ENCODE results near the gene DTNA.

DNA sequence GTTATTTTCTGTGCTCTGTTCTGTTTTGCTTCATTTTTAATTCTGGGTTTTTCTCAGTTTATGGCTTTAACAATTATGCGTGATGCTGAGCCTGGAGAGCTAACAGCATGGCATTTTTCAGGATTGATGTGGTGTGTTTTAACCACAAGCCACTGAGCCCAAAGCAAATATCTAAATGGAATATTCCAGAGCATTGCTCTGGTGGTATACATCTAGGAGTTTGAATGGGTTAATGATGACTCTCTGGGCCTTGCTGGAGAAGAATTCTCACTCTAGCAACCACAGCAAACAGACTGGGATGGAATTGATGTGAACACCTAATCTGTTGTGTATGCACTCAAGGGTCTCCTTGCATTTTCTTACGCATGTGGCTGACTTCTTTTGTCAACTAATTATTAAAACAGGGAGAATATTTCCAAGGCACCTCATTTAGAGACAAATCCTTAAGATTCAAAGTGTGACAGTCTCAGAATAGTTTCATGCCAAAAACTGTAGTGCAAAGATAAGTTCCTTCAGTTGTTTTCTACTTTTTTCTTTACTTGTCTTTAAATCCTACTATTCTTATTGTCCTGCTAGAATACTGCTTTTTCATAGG, 164.0 kb downstream of the DTNA start:
- TF ChIP-seq POLR2A (IDR thresholded peaks at IDR 0.05) (no peak), POLR2AphosphoS5 (IDR thresholded peaks at IDR 0.05) (no peak), EP300 (IDR thresholded peaks at IDR 0.05) (no peak)
- TF ChIP-seq, protein P1, sequence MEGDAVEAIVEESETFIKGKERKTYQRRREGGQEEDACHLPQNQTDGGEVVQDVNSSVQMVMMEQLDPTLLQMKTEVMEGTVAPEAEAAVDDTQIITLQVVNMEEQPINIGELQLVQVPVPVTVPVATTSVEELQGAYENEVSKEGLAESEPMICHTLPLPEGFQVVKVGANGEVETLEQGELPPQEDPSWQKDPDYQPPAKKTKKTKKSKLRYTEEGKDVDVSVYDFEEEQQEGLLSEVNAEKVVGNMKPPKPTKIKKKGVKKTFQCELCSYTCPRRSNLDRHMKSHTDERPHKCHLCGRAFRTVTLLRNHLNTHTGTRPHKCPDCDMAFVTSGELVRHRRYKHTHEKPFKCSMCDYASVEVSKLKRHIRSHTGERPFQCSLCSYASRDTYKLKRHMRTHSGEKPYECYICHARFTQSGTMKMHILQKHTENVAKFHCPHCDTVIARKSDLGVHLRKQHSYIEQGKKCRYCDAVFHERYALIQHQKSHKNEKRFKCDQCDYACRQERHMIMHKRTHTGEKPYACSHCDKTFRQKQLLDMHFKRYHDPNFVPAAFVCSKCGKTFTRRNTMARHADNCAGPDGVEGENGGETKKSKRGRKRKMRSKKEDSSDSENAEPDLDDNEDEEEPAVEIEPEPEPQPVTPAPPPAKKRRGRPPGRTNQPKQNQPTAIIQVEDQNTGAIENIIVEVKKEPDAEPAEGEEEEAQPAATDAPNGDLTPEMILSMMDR (IDR thresholded peaks at IDR 0.05) = no peak
